OCI-LY7 (cell line): ENCODE data around the gene CFAP161. TPM values are rescaled to one million over a fixed set of nuclear protein-coding genes. Genes with fewer than 3 reads are reported as not detected.
A peak's percentile ranks its signal among the peaks of the same experiment; 100 is the strongest.

Experiments used
- BruUV-seq: library from RNA; stranded (reverse); fragments of 400-500 nt; replicated peaks from 2 replicates; lab custom pipeline; 2021; lab: Mats Ljungman, UMichigan
- CTCF ChIA-PET: fragments of 300-600 bp; sonication (Branson Sonifier 250); formaldehyde crosslinking; loops from one replicate; lab custom pipeline; 2022; ENCODE audit warnings: antibody characterized with exemption; ENCODE audit not compliant: unreplicated experiment; lab: Charles Lee
- POLR2A ChIA-PET: fragments of 300-600 bp; sonication (Branson Sonifier 250); formaldehyde crosslinking; loops from one replicate; lab custom pipeline; 2022; ENCODE audit warnings: antibody characterized with exemption; lab: Charles Lee
- DNase-seq: peaks from one replicate; pipeline ENCODE4 v3.0.0-alpha.2; 2015; ENCODE audit warnings: low spot score
- H2AFZ ChIP-seq: fragments of 200-600 bp; sonication (generic), shearing (Covaris generic); 2 replicates; pipeline ENCODE4 v1.6.1; 2014; ENCODE audit warnings: mild to moderate bottlenecking, antibody characterized with exemption, low read length, moderate library complexity
- H3K27ac ChIP-seq: fragments of 200-600 bp; sonication (generic); 2 replicates; pipeline ENCODE4 v1.5.1; 2014; ENCODE audit warnings: mixed run types, low read depth, mild to moderate bottlenecking, moderate library complexity, low read length, inconsistent platforms; ENCODE audit not compliant: poor library complexity, severe bottlenecking
- H3K36me3 ChIP-seq: fragments of 200-600 bp; sonication (generic); 2 replicates; pipeline ENCODE4 v1.6.1; 2014; ENCODE audit warnings: mild to moderate bottlenecking, antibody characterized with exemption, low read length, moderate library complexity, mixed read lengths; ENCODE audit not compliant: insufficient read depth
- H3K4me1 ChIP-seq: fragments of 200-600 bp; sonication (generic); 2 replicates; pipeline ENCODE4 v1.5.1; 2014; ENCODE audit warnings: mild to moderate bottlenecking, low read length; ENCODE audit not compliant: insufficient read depth, poor library complexity, severe bottlenecking
- H3K4me2 ChIP-seq: fragments of 200-600 bp; sonication (generic); 2 replicates; pipeline ENCODE4 v1.6.1; 2014; ENCODE audit warnings: mild to moderate bottlenecking, low read length
- H3K4me3 ChIP-seq: fragments of 200-600 bp; sonication (generic); 2 replicates; pipeline ENCODE4 v1.5.1; 2014; ENCODE audit warnings: mild to moderate bottlenecking, low read depth, low read length; ENCODE audit not compliant: poor library complexity, severe bottlenecking
- H3K79me2 ChIP-seq: fragments of 200-600 bp; sonication (generic); 2 replicates; pipeline ENCODE4 v1.6.1; 2016; ENCODE audit warnings: low read depth, mild to moderate bottlenecking, low read length, moderate library complexity, mixed read lengths; ENCODE audit not compliant: insufficient read depth
- H3K9me2 ChIP-seq: fragments of 200-600 bp; sonication (generic); 2 replicates; pipeline ENCODE4 v1.6.1; 2016; ENCODE audit warnings: mild to moderate bottlenecking, low read length, mixed read lengths; ENCODE audit not compliant: insufficient read depth
- H3K9me3 ChIP-seq: fragments of 200-600 bp; sonication (generic); 2 replicates; pipeline ENCODE4 v1.6.1; 2014; ENCODE audit warnings: mild to moderate bottlenecking, mixed run types, low read length, mixed read lengths
- H4K20me1 ChIP-seq: fragments of 200-600 bp; sonication (generic); 2 replicates; pipeline ENCODE4 v1.6.1; 2014; ENCODE audit warnings: mild to moderate bottlenecking, antibody characterized with exemption, low read length, moderate library complexity, mixed read lengths; ENCODE audit not compliant: insufficient read depth
- EZH2phosphoT487 ChIP-seq: fragments of 200-600 bp; sonication (generic); IDR thresholded peaks from 2 replicates; pipeline ENCODE4 v1.6.1; 2018; ENCODE audit warnings: low read depth, borderline replicate concordance, mild to moderate bottlenecking, mixed run types, antibody characterized with exemption, low read length, moderate library complexity, mixed read lengths
- intact Hi-C: fragments of 100-400 bp; cut with micrococcal nuclease; formaldehyde crosslinking; loops from one replicate; pipeline ENCODE4 v1.10.0; 2022; ENCODE audit not compliant: unreplicated experiment
- total RNA-seq, 2 experiments: library from RNA; depleted of rRNA in 1 of 2; stranded (reverse); fragments of >200 nt in 1 of 2; shearing (Covaris generic) in 1 of 2; gene quantifications; 2 replicates each; pipeline ENCODE4 v1.2.3, GENCODE V29; 2014 to 2022
- TF ChIP-seq, protein P1 (sequence below): fragments of 200-600 bp; sonication (generic); conservative IDR thresholded peaks from 2 replicates; pipeline ENCODE4 v1.5.1; 2014; ENCODE audit warnings: mild to moderate bottlenecking, antibody characterized with exemption, low read length, moderate library complexity, mixed read lengths

Gene CFAP161
- total RNA-seq, 2 experiments from 2014 or later, result not detected

DNA sequence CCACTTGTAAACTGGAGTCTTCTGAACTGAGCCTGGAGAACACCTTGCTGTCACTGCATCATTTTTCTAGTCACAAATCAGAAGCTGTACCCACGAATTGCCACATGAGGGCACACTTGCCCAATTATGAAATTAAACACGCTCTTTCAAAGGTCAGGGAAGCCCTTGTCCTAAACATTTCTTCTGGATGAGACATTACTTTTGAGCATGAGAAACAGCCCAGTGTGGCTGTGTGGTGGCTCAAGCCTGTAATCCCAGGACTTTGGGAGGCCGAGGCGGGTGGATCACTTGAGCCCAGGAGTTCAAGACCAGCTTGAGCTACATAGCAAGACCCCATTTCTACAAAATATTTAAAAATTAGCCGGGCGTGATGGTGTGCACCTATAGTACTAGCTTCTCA lies 27.5 kb upstream of the CFAP161 start:
- Histone ChIP-seq H3K36me3 (no peaks in the 10 kb centered on the region), H3K27ac (no peak overlapping the region), H3K4me3 (no peak overlapping the region), H3K9me3 (no peaks in the 10 kb centered on the region), H3K79me2 (no peaks in the 10 kb centered on the region), H4K20me1 (no peaks in the 10 kb centered on the region), H2AFZ (no peak overlapping the region), H3K9me2 (no peaks in the 10 kb centered on the region), H3K4me1 (no peaks in the 10 kb centered on the region), H3K4me2 (no peak overlapping the region)
- intact Hi-C loops, result loop anchor here (1.0 to 5.0 kb wide), 2 partner anchors 160 to 226 kb away; no protein-coding TSS in a partner anchor
- ChIA-PET POLR2A (interaction anchor here (1.1 kb wide), 1 partner anchor 157 kb away, joined by 3 read pairs; no protein-coding TSS in a partner anchor), CTCF (interaction anchor here (1.1 kb wide), 1 partner anchor 159 kb away, joined by 5 read pairs; no protein-coding TSS in a partner anchor)
- BruUV-seq, result no TSS peak
- DNase-seq, result peak; percentile 54
- no peak for TF ChIP-seq EZH2phosphoT487
- TF ChIP-seq, protein P1, sequence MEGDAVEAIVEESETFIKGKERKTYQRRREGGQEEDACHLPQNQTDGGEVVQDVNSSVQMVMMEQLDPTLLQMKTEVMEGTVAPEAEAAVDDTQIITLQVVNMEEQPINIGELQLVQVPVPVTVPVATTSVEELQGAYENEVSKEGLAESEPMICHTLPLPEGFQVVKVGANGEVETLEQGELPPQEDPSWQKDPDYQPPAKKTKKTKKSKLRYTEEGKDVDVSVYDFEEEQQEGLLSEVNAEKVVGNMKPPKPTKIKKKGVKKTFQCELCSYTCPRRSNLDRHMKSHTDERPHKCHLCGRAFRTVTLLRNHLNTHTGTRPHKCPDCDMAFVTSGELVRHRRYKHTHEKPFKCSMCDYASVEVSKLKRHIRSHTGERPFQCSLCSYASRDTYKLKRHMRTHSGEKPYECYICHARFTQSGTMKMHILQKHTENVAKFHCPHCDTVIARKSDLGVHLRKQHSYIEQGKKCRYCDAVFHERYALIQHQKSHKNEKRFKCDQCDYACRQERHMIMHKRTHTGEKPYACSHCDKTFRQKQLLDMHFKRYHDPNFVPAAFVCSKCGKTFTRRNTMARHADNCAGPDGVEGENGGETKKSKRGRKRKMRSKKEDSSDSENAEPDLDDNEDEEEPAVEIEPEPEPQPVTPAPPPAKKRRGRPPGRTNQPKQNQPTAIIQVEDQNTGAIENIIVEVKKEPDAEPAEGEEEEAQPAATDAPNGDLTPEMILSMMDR, result peak; percentile 85

DNA sequence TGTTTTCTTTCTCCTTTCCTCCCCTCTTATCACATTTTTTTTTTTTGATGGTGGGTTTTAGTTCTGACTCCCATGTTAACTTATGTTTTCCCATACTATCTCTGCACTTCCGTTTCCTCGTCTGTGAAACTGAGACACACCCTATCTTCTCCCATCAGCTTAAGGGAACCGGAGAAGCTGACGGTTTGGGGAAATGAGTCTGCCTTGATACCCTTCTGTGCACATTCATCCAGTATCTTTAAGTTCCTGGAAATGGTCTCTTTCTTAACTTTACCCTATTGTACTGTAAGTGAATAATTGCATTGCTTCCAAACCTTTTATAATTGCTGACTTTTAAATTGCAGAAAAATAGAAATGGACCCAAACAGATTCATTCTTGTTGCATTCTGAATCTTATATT lies 26.2 kb upstream of the CFAP161 start:
- ChIA-PET CTCF (interaction anchor here (1.7 kb wide), 1 partner anchor 158 kb away, joined by 8 read pairs; no protein-coding TSS in a partner anchor), POLR2A (interaction anchor here (0.7 to 1.2 kb wide), 3 partner anchors 129 to 158 kb away, joined by 3 to 4 read pairs (median 3); no protein-coding TSS in a partner anchor)
- Histone ChIP-seq H3K27ac (no peak overlapping the region), H3K4me2 (no peak overlapping the region), H3K4me3 (no peak overlapping the region), H2AFZ (no peak overlapping the region), H3K36me3 (no peaks in the 10 kb centered on the region), H4K20me1 (no peaks in the 10 kb centered on the region), H3K79me2 (no peaks in the 10 kb centered on the region), H3K9me3 (no peaks in the 10 kb centered on the region), H3K4me1 (no peaks in the 10 kb centered on the region), H3K9me2 (no peaks in the 10 kb centered on the region)
- DNase-seq, result no peak
- no TSS peak for BruUV-seq
- no peak for TF ChIP-seq EZH2phosphoT487
- TF ChIP-seq, protein P1, result no peak
- intact Hi-C loops, result loop anchor here (1.0 to 5.0 kb wide), 2 partner anchors 131 to 224 kb away; no protein-coding TSS in a partner anchor

DNA sequence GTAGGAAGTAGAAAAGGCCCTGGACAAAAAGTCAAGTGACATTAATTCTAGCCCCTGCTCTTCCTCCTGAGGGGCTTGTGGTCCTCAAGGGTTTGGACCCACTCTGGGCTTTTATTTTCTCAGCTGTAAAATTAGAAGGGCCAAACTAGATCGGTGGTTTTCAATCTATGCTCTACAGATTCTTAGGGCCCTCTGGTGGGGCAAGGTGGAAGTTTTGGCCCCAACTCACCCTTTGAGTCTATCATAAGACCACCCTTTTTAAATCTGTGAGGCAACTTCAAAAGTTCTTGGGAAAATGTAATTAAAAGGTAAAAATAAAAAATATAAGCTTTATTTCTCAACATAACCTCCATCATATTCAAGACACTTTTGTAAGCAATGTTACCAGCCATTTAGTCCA lies 25.6 kb upstream of the CFAP161 start:
- Histone ChIP-seq H3K36me3 (no peaks in the 10 kb centered on the region), H3K9me2 (no peaks in the 10 kb centered on the region), H3K27ac (no peak overlapping the region), H3K4me2 (no peak overlapping the region), H3K79me2 (no peaks in the 10 kb centered on the region), H2AFZ (no peak overlapping the region), H3K4me1 (no peaks in the 10 kb centered on the region), H3K9me3 (no peaks in the 10 kb centered on the region), H3K4me3 (no peak overlapping the region), H4K20me1 (no peaks in the 10 kb centered on the region)
- intact Hi-C loops, result loop anchor here (1.0 to 5.0 kb wide), 2 partner anchors 131 to 224 kb away; no protein-coding TSS in a partner anchor
- ChIA-PET CTCF (interaction anchor here (1.7 kb wide), 1 partner anchor 158 kb away, joined by 8 read pairs; no protein-coding TSS in a partner anchor), POLR2A (interaction anchor here (1.0 to 1.2 kb wide), 2 partner anchors 129 to 158 kb away, joined by 3 to 4 read pairs; no protein-coding TSS in a partner anchor)
- TF ChIP-seq, protein P1, result peak; percentile 81
- no peak for TF ChIP-seq EZH2phosphoT487
- DNase-seq, result peak; percentile 38
- no TSS peak for BruUV-seq
